Prostate gland (tissue), 2 donors: ENCODE results near the gene SCD. TPM values are rescaled to one million over a fixed set of nuclear protein-coding genes. Genes with fewer than 3 reads are reported as not detected.
A peak's percentile ranks its signal among the peaks of the same experiment; 100 is the strongest.

ENCODE experiments used
- DNase-seq: peaks from one replicate; pipeline ENCODE4 v3.0.0-alpha.2; 2019; ENCODE audit warnings: low spot score
- H3K27ac ChIP-seq, 2 donors: fragments of 200-600 bp; sonication (generic); 2 replicates each; pipeline ENCODE4 v1.5.1; 2017 to 2019
- H3K27me3 ChIP-seq: fragments of 200-600 bp; sonication (generic); replicated peaks from 2 replicates; pipeline ENCODE4 v1.5.1; 2019; ENCODE audit not compliant: insufficient read depth
- H3K36me3 ChIP-seq, 2 donors: fragments of 200-600 bp; sonication (generic); 1 replicate in 1 of 2; 2 replicates in 1 of 2; pipeline versions ENCODE4 v1.5.1 to v1.8.1; 2017 to 2019
- H3K4me1 ChIP-seq: fragments of 200-600 bp; sonication (generic); replicated peaks from 2 replicates; pipeline ENCODE4 v1.5.1; 2019
- H3K4me3 ChIP-seq, 2 donors: fragments of 200-600 bp; sonication (generic); 2 replicates each; pipeline ENCODE4 v1.5.1; 2017 to 2019
- H3K9me3 ChIP-seq: fragments of 200-600 bp; sonication (generic); 2 replicates; pipeline ENCODE4 v1.5.1; 2017
- CTCF ChIP-seq, 4 experiments: fragments of 200-600 bp in 2 of 4; fragments of 450-650 bp in 2 of 4; sonication (generic) in 2 of 4; IDR thresholded peaks; 1 replicate in 3 of 4; 2 replicates in 1 of 4; pipeline ENCODE4 v1.5.1; 2016 to 2019; ENCODE audit warnings: antibody characterized with exemption in 4 of 4, mild to moderate bottlenecking in 2 of 4, moderate library complexity in 2 of 4
- POLR2A ChIP-seq: fragments of 450-650 bp; IDR thresholded peaks from one replicate; pipeline ENCODE4 v1.6.1; 2016; ENCODE audit warnings: antibody characterized with exemption, mild to moderate bottlenecking
- POLR2AphosphoS5 ChIP-seq: sonication (generic); formaldehyde crosslinking; IDR thresholded peaks from one replicate; pipeline ENCODE4 v1.6.1; 2017; ENCODE audit warnings: antibody characterized with exemption
- WGBS: methylation state at CpG from one replicate; pipeline ENCODE4 v1.1.5; 2018; 5-methylcytosine and 5-hydroxymethylcytosine counted together
- intact Hi-C: fragments of 100-400 bp; cut with DNase I; formaldehyde crosslinking; loops from one replicate; pipeline ENCODE4 v1.14.2; 2022
- total RNA-seq, 2 donors: library from RNA; depleted of rRNA; stranded (reverse); fragments of >200 nt; gene quantifications; one replicate each; pipeline ENCODE4 v1.1.0, GENCODE V29; 2016

Gene SCD
- total RNA-seq, 2 donors from 2014 or later: 95.5 to 179 TPM

GRCh38 chr10:100348389-100348927 lies 1.4 kb downstream of the SCD start:
- peak overlapping the region in 1 of 2 donors; percentile 88 for H3K27ac ChIP-seq
- no peaks in the 10 kb centered on the region for H3K4me1 ChIP-seq
- TF ChIP-seq POLR2A: no peak
- no peak for TF ChIP-seq POLR2AphosphoS5
- TF ChIP-seq CTCF (IDR thresholded peaks at IDR 0.05): no peak
- no peaks in the 10 kb centered on the region for H3K36me3 ChIP-seq
- intact Hi-C loops: no loop called here
- 69% methylated on average over 3 of the region's 3 CpGs for WGBS
- peak overlapping the region; percentile 56 to 82 for H3K4me3 ChIP-seq
- DNase-seq: no peak
- H3K27me3 ChIP-seq: no peaks in the 10 kb centered on the region
- H3K9me3 ChIP-seq: no peaks in the 10 kb centered on the region

GRCh38 chr10:100349087-100349486 lies 2.1 kb downstream of the SCD start:
- Histone ChIP-seq H3K4me3 (peak overlapping the region in 1 of 2 donors; percentile 82), H3K27ac (peak overlapping the region in 1 of 2 donors; percentile 88), H3K4me1 (no peaks in the 10 kb centered on the region), H3K36me3 (no peaks in the 10 kb centered on the region), H3K9me3 (no peaks in the 10 kb centered on the region), H3K27me3 (no peaks in the 10 kb centered on the region)
- WGBS: 76% methylated on average over 5 of the region's 5 CpGs
- TF ChIP-seq POLR2A: no peak
- no peak for TF ChIP-seq POLR2AphosphoS5
- no peak for TF ChIP-seq CTCF (IDR thresholded peaks at IDR 0.05)
- intact Hi-C loops: no loop called here
- no peak for DNase-seq

GRCh38 chr10:100349672-100350071 lies 2.6 kb downstream of the SCD start:
- 85% methylated on average over 3 of the region's 3 CpGs for WGBS
- H3K36me3 ChIP-seq: no peaks in the 10 kb centered on the region
- H3K27ac ChIP-seq: peak overlapping the region in 1 of 2 donors; percentile 88
- H3K4me1 ChIP-seq: no peaks in the 10 kb centered on the region
- DNase-seq: no peak
- intact Hi-C loops: no loop called here
- TF ChIP-seq CTCF (IDR thresholded peaks at IDR 0.05) (no peak), POLR2AphosphoS5 (no peak), POLR2A (no peak)
- no peaks in the 10 kb centered on the region for H3K9me3 ChIP-seq
- peak overlapping the region in 1 of 2 donors; percentile 82 for H3K4me3 ChIP-seq
- H3K27me3 ChIP-seq: no peaks in the 10 kb centered on the region

- Histone ChIP-seq H3K36me3 (no peaks in the 10 kb centered on the region), H3K4me1 (no peaks in the 10 kb centered on the region), H3K9me3 (no peaks in the 10 kb centered on the region), H3K4me3 (no peak overlapping the region), H3K27ac (peak overlapping the region in 1 of 2 donors; percentile 88), H3K27me3 (no peaks in the 10 kb centered on the region)
- intact Hi-C loops: no loop called here
- no peak for DNase-seq
- TF ChIP-seq POLR2AphosphoS5 (no peak), CTCF (IDR thresholded peaks at IDR 0.05) (no peak), POLR2A (no peak)
- 92% methylated on average over 5 of the region's 5 CpGs for WGBS
These were observed 4.0 kb downstream of the SCD start for GRCh38 chr10:100350914-100351485.
